ENCODE measurements around the gene ZNF580. TPM values are rescaled to one million over a fixed set of nuclear protein-coding genes. Genes with fewer than 3 reads are reported as not detected.

The ZNF580 gene
- total and polyA plus RNA-seq, 9 of the 15 experiments (the other 6 are each of a cell fraction or from before 2014, with no cell fraction given): 2.3 to 47.4 (median 6.0) TPM

DNA sequence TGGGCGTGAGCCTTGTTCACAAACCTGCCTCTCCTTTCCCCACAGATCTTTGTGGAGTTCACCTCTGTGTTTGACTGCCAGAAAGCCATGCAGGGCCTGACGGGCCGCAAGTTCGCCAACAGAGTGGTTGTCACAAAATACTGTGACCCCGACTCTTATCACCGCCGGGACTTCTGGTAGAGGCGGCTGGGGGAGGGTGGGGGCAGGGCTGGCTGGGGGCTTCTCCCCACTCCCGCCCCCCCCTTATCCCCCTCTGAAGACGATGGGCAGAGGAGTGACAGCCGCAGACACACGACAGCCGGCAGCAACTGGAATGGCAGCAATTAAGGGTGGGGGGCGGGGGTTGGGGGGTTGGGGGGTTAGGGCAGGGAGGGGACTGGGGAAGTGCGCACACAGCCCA lies 33.1 kb downstream of the ZNF580 start (continued):
- TF ChIP-seq, protein P1, sequence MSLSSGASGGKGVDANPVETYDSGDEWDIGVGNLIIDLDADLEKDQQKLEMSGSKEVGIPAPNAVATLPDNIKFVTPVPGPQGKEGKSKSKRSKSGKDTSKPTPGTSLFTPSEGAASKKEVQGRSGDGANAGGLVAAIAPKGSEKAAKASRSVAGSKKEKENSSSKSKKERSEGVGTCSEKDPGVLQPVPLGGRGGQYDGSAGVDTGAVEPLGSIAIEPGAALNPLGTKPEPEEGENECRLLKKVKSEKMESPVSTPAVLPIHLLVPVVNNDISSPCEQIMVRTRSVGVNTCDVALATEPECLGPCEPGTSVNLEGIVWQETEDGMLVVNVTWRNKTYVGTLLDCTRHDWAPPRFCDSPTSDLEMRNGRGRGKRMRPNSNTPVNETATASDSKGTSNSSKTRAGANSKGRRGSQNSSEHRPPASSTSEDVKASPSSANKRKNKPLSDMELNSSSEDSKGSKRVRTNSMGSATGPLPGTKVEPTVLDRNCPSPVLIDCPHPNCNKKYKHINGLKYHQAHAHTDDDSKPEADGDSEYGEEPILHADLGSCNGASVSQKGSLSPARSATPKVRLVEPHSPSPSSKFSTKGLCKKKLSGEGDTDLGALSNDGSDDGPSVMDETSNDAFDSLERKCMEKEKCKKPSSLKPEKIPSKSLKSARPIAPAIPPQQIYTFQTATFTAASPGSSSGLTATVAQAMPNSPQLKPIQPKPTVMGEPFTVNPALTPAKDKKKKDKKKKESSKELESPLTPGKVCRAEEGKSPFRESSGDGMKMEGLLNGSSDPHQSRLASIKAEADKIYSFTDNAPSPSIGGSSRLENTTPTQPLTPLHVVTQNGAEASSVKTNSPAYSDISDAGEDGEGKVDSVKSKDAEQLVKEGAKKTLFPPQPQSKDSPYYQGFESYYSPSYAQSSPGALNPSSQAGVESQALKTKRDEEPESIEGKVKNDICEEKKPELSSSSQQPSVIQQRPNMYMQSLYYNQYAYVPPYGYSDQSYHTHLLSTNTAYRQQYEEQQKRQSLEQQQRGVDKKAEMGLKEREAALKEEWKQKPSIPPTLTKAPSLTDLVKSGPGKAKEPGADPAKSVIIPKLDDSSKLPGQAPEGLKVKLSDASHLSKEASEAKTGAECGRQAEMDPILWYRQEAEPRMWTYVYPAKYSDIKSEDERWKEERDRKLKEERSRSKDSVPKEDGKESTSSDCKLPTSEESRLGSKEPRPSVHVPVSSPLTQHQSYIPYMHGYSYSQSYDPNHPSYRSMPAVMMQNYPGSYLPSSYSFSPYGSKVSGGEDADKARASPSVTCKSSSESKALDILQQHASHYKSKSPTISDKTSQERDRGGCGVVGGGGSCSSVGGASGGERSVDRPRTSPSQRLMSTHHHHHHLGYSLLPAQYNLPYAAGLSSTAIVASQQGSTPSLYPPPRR (CRISPR knock-in tag; IDR thresholded peaks at IDR 0.05; ENCODE audit: borderline replicate concordance): no peak
- peak; percentile 1; the same call in 1 of the 2 replicates for TF ChIP-seq POLR2AphosphoS5 (IDR thresholded peaks at IDR 0.05; ENCODE audit: control insufficient read depth, insufficient read depth, low read depth, low read length)
- TF ChIP-seq, protein P2, sequence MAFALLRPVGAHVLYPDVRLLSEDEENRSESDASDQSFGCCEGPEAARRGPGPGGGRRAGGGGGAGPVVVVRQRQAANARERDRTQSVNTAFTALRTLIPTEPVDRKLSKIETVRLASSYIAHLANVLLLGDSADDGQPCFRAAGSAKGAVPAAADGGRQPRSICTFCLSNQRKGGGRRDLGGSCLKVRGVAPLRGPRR (CRISPR knock-in tag; IDR thresholded peaks at IDR 0.05): no peak
- TF ChIP-seq RBBP5 (IDR thresholded peaks at IDR 0.05; ENCODE audit: borderline replicate concordance, insufficient read depth, low read length, poor library complexity, severe bottlenecking): no peak
- no peak for TF ChIP-seq FOSL1 (tag; conservative IDR thresholded peaks at IDR 0.05)
- TF ChIP-seq GTF2E2 (tag; IDR thresholded peaks at IDR 0.05): no peak
- TF ChIP-seq NEUROD1 (IDR thresholded peaks at IDR 0.05; ENCODE audit: borderline replicate concordance, low read depth, low read length, partially characterized antibody): no peak
- TF ChIP-seq NFYB (IDR thresholded peaks at IDR 0.05; ENCODE audit: extremely low read depth, insufficient read length): no peak
- TF ChIP-seq, protein P3, sequence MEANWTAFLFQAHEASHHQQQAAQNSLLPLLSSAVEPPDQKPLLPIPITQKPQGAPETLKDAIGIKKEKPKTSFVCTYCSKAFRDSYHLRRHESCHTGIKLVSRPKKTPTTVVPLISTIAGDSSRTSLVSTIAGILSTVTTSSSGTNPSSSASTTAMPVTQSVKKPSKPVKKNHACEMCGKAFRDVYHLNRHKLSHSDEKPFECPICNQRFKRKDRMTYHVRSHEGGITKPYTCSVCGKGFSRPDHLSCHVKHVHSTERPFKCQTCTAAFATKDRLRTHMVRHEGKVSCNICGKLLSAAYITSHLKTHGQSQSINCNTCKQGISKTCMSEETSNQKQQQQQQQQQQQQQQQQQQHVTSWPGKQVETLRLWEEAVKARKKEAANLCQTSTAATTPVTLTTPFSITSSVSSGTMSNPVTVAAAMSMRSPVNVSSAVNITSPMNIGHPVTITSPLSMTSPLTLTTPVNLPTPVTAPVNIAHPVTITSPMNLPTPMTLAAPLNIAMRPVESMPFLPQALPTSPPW (CRISPR knock-in tag; IDR thresholded peaks at IDR 0.05): peak; percentile 24; the same call in 1 of the 2 replicates
- TF ChIP-seq HEY1 (CRISPR knock-in tag; IDR thresholded peaks at IDR 0.05; ENCODE audit: borderline replicate concordance): no peak
- TF ChIP-seq ZNF23 (CRISPR knock-in tag; IDR thresholded peaks at IDR 0.05): no peak
- TF ChIP-seq POLR2G (IDR thresholded peaks at IDR 0.05; ENCODE audit: low read depth, low read length): 0 out of 2 replicates have a peak, but pooled peaks have one; percentile 20
